Measurements from ENCODE around the gene RSF1.

RSF1 gene

GRCh38 chr11:77776455-77776854 is 44.1 kb downstream of the RSF1 start:
- TF ChIP-seq ZNF677 (tag by site-specific recombination; IDR thresholded peaks at IDR 0.05), result no peak
- peak; percentile 47 for TF ChIP-seq ZNF654 (tag by site-specific recombination; IDR thresholded peaks at IDR 0.05; ENCODE audit: low read depth)
- Histone ChIP-seq H3K36me3 (ENCODE audit: control insufficient read depth in 2 of 2, insufficient read depth in 1 of 2, low read length in 2 of 2) (no peaks in the 10 kb centered on the region), H3K4me3 (ENCODE audit: low read depth, low read length) (no peak overlapping the region), H3K9me3 (ENCODE audit: control insufficient read depth, insufficient read depth, low read depth, low read length) (no peaks in the 10 kb centered on the region), H3K4me1 (ENCODE audit: control insufficient read depth, insufficient read depth, low read length) (no peaks in the 10 kb centered on the region; the same call in 1 of the 2 replicates), H3K27ac (ENCODE audit: extremely low read depth, low read depth, low read length) (no peak overlapping the region)
- CTCF ChIA-PET, result interaction anchor here (0.6 to 1.4 kb wide), 10 partner anchors 8 to 686 kb away, joined by 3 to 7 read pairs (median 3); no protein-coding TSS in a partner anchor
- POLR2A ChIA-PET, result no interaction called here

GRCh38 chr11:77775936-77776335 is 44.6 kb downstream of the RSF1 start:
- POLR2A ChIA-PET, result no interaction called here
- Histone ChIP-seq H3K27ac (ENCODE audit: extremely low read depth, low read depth, low read length) (no peak overlapping the region), H3K4me1 (ENCODE audit: control insufficient read depth, insufficient read depth, low read length) (peaks cover 3% of the 10 kb centered on the region; the same call in 1 of the 2 replicates), H3K9me3 (ENCODE audit: control insufficient read depth, insufficient read depth, low read depth, low read length) (no peaks in the 10 kb centered on the region), H3K36me3 (ENCODE audit: control insufficient read depth in 2 of 2, insufficient read depth in 1 of 2, low read length in 2 of 2) (no peaks in the 10 kb centered on the region), H3K4me3 (ENCODE audit: low read depth, low read length) (no peak overlapping the region)
- CTCF ChIA-PET, result interaction anchor here (0.6 to 2.4 kb wide), 12 partner anchors 8 to 779 kb away, joined by 3 to 7 read pairs (median 3); no protein-coding TSS in a partner anchor
- TF ChIP-seq ZNF148 (tag by site-specific recombination; IDR thresholded peaks at IDR 0.05; ENCODE audit: borderline replicate concordance), result no peak
- TF ChIP-seq ZNF623 (tag by site-specific recombination; IDR thresholded peaks at IDR 0.05), result no peak
- no peak for TF ChIP-seq ZNF449 (tag by site-specific recombination; IDR thresholded peaks at IDR 0.05)

- Histone ChIP-seq H3K9me3 (ENCODE audit: control insufficient read depth, insufficient read depth, low read depth, low read length) (no peaks in the 10 kb centered on the region), H3K27ac (ENCODE audit: extremely low read depth, low read depth, low read length) (no peak overlapping the region), H3K4me3 (ENCODE audit: low read depth, low read length) (no peak overlapping the region), H3K36me3 (ENCODE audit: control insufficient read depth in 2 of 2, insufficient read depth in 1 of 2, low read length in 2 of 2) (no peaks in the 10 kb centered on the region), H3K4me1 (ENCODE audit: control insufficient read depth, insufficient read depth, low read length) (peaks cover 3% of the 10 kb centered on the region; the same call in 1 of the 2 replicates)
- ChIA-PET CTCF (interaction anchor here (0.6 kb wide), 1 partner anchor 716 kb away, joined by 4 read pairs; no protein-coding TSS in a partner anchor), POLR2A (no interaction called here)
- no peak for TF ChIP-seq SCRT2 (tag by site-specific recombination; IDR thresholded peaks at IDR 0.05)
- TF ChIP-seq ZNF488 (tag by site-specific recombination; IDR thresholded peaks at IDR 0.05), result no peak
- TF ChIP-seq HOXD13 (CRISPR knock-in tag; IDR thresholded peaks at IDR 0.05; ENCODE audit: borderline replicate concordance), result no peak
- no peak for TF ChIP-seq ZNF112 (tag by site-specific recombination; IDR thresholded peaks at IDR 0.05)
- no peak for TF ChIP-seq ZNF138 (tag by site-specific recombination; IDR thresholded peaks at IDR 0.05; ENCODE audit: borderline replicate concordance)
- no peak for TF ChIP-seq KLF7 (tag by site-specific recombination; IDR thresholded peaks at IDR 0.05; ENCODE audit: borderline replicate concordance)
- TF ChIP-seq ZNF792 (tag by site-specific recombination; IDR thresholded peaks at IDR 0.05), result no peak
- TF ChIP-seq PRDM1 (tag by site-specific recombination; IDR thresholded peaks at IDR 0.05), result no peak
- TF ChIP-seq ZNF274 (IDR thresholded peaks at IDR 0.05; ENCODE audit: low read length), result no peak
- TF ChIP-seq ZNF274 (tag by site-specific recombination; IDR thresholded peaks at IDR 0.05; ENCODE audit: borderline replicate concordance), result no peak
- no peak for TF ChIP-seq ZNF580 (tag by site-specific recombination; IDR thresholded peaks at IDR 0.05)
- no peak for TF ChIP-seq PRDM4 (tag by site-specific recombination; IDR thresholded peaks at IDR 0.05)
- TF ChIP-seq ZNF404 (tag by site-specific recombination; IDR thresholded peaks at IDR 0.05), result no peak
- TF ChIP-seq KLF9 (tag by site-specific recombination; IDR thresholded peaks at IDR 0.05; ENCODE audit: low read depth), result no peak
- no peak for TF ChIP-seq OSR2 (tag by site-specific recombination; IDR thresholded peaks at IDR 0.05)
- TF ChIP-seq ZSCAN30 (tag by site-specific recombination; IDR thresholded peaks at IDR 0.05), result no peak
Measured at GRCh38 chr11:77771135-77771534, 49.4 kb downstream of the RSF1 start.

All from HEK293 (cell line).